ENCODE results near the gene CACNG8.
"Not testable (repeated sequence)": the region's sequence is repeated elsewhere in the genome, so short reads cannot be mapped to it uniquely, and the experiment has no call there.

CACNG8 gene

DNA sequence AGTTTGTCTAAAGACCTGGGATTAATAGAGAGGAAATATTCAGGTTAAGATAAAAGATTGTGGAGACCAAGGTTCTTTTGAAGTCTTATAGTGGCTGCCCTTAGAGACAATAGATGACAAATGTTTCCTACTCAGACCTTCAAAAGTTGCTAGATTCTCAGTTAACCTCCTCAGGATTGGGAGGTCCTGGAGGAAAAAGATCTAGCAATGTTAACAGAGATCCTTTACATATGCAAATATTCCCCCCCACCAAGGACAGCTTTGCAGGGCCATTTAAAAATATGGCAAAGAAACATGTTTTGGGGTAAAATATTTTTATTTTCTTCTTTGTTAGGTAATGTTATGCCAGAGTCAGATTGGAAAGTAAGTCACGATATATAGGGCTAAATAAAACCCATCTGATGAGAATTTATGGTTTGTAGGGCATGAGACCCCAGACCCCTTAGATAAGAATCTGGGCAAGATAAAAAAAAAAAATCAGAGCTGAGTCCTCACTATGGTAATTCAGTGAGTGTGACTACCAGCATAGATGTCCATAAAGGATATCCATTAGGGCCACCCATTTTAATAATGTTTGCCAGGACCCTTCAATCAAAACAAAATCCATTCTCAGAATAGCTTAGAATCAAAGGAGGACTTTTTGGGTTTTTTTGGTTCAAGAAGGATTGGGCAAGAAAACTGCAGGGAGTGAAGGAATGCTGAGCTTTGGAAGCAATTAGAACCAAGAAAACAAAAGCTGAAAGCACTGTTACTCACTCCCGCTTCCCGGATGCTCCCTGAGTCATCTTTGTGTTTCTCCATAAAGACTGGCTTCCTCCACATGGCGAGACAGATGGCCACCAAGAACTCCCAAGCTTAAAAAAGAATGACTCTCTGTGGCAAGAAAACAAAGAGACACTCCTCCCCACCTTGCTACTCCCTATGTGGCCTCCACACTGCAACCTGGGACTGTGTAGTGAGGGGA lies 72.8 kb downstream of the CACNG8 start:
- no peak for DNase-seq (ENCODE audit: low spot score)

- not testable (repeated sequence) for DNase-seq (ENCODE audit: low spot score)
These were observed 73.8 kb downstream of the CACNG8 start for GRCh38 chr19:54036542-54036941.
